Right ventricle myocardium superior (tissue), 1 donor: Measurements from ENCODE around the gene JDP2. TPM values are rescaled to one million over a fixed set of nuclear protein-coding genes. Genes with fewer than 3 reads are reported as not detected.
A peak's percentile ranks its signal among the peaks of the same experiment; 100 is the strongest.

Experiments used
- ATAC-seq: fragments of 200-7000 bp; cut with Tn5 transposase; one replicate; pipeline ENCODE4 v1.9.1; 2020; ENCODE audit warnings: mild to moderate bottlenecking; ENCODE audit not compliant: poor library complexity
- DNase-seq: peaks from one replicate; pipeline ENCODE4 v3.0.0-alpha.2; 2020
- intact Hi-C: fragments of 100-400 bp; cut with DNase I; formaldehyde crosslinking; loops from one replicate; pipeline ENCODE4 v1.11.2; 2022
- total RNA-seq: library from RNA; stranded (reverse); fragmentation: NEBNext Ultra II Directional; extraction: Animal tissue kit (Norgen Biotek cat#: 25700); gene quantifications from one replicate; pipeline ENCODE4 v1.2.1, GENCODE V29; 2021
- donor health status: DM: no; HTN: yes; CAD: no; lungs with severe emphysema.

The JDP2 gene
- total RNA-seq, 1 donor from 2014 or later, result 22.1 TPM

DNA sequence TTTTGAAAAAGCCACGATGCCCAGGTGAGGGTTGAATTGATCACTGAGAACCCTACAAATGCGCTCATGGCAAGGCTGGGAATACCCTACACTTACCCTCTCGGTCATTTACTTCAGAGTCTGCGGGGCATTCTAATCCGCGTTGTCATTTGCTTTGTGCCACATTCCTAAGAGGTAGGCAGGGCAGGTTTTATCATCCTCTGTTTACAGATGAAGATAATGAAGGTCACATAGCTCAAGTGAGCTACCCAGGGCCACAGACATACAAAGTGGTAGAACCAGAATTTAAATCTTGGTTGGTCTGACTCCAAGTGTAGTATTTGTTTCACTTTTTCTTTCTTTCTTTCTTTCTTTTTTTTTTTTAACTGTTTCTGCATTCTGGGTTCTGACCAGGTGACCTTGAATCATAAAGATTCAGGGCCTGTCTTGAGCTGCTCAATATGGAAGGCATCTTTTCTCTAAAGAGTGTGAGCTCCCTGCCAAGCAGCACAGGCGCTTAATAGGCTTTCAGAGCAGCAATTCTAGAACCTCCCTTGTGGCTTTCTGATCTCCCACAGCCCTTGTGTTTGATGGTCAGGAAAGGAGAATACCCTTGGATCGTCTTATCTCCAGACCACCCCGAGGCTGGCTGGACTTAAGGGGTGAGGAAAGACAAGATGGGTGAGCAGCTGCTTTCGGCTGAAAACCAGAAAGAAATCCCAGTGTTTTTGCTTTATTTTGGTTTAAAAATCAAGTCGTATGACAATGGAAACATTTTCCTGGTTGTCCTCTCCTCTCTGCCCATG is 93.8 kb downstream of the JDP2 start:
- intact Hi-C loops, result no loop called here
- ATAC-seq (no peak), DNase-seq (no peak)

DNA sequence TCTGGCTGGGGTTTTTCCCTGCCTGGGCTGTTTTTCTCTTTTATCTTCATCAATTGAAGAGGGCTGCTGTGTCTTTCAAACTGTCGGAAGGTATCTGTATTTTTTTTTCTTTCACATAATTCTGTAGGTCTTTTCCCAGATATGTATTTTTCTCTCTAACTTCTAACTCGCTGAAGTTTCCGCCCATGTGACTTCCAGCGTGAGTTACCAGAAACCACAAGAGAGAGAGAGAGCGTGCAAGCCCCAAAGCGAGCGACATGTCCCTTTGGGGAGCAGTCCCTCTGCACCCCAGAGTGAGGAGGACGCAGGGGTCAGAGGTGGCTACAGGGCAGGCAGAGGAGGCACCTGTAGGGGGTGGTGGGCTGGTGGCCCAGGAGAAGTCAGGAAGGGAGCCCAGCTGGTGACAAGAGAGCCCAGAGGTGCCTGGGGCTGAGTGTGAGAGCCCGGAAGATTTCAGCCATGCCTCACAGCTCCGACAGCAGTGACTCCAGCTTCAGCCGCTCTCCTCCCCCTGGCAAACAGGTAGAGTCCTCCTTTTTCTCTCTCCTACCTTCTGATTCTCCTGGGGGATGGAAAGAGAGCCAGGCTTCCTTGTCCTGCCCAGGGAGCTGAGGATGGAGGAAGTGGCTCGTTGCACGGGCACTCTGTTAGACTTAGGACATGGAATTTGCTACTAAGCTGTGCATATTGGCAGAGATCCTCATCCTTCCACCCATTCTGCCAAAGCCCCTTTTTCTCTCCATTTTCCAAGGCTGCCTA is 94.6 kb downstream of the JDP2 start, which contains the start of gene BATF:
Gene BATF, plus strand, starts transcription at position 246 of the 759 bp plus-strand sequence. Its CDS starts 214 bp downstream, at position 460.
- peak; percentile 46 for ATAC-seq
- no peak for DNase-seq
- intact Hi-C loops, result no loop called here

DNA sequence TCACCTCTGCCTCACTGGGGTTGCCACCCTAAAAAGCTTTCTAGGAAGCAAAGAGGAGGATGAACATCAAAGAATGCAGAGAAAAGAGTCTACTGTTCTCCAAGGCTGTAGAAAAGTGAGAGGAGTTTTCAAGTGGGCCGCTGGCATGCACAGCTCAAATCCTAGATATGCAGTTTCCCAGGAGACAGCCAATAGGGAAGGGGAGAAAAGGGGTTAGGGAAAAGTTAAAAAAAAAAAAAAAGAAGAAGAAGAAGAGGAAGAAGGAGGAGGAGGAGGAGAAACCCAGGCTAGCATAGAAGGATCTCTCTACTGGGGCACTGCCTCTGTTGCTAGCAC is 95.1 kb downstream of the JDP2 start:
- intact Hi-C loops, result no loop called here
- DNase-seq (no peak), ATAC-seq (no peak)

Other genes with a start within 250 kb of the JDP2 start
- 11.9 TPM for gene FOS, start 149.2 kb upstream of the JDP2 start, total RNA-seq
- gene BATF, start 94.4 kb downstream of the JDP2 start, total RNA-seq, result 0.62 TPM
- 2.1 TPM for gene FLVCR2, start 150.6 kb downstream of the JDP2 start, total RNA-seq
- gene ERG28, start 232.9 kb downstream of the JDP2 start, total RNA-seq, result 5.9 TPM
- gene TTLL5, start 233.2 kb downstream of the JDP2 start, total RNA-seq, result 15.1 TPM